GM18499 (cell line): ENCODE measurements around the gene RRAS2.

Experiments
- ATAC-seq: cut with Tn5 transposase; IDR thresholded peaks from one replicate; pipeline ENCODE4 v1.9.1; 2021; ENCODE audit warnings: moderate number of reproducible peaks; ENCODE audit not compliant: insufficient read depth, unreplicated experiment

The RRAS2 gene

DNA sequence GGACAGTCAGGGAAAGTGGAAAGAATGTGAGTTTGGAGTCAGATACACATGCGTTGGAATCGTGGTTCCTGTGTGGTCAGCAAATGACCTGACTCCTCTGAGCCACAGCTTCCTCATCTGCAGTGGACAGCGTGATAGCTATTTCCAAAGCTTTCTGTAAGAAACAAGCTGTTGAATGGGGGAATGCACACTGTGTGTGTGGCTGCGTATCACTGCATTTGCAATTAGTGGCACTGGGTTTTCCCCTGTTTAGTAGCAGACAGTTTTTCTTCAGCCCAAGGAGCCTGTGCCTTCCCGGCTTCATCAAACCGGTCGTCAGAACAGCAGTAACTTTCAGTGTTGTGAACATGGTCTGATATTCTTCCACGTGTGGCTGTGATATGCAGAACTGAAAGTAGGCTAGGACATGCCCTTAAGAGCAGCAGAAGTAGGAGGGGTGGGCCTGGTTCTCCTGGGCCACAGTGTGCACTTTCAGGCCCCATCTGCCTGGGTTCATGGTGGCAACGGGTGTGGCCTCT, 121.5 kb downstream of the RRAS2 start:
- ATAC-seq: peak; percentile 97

DNA sequence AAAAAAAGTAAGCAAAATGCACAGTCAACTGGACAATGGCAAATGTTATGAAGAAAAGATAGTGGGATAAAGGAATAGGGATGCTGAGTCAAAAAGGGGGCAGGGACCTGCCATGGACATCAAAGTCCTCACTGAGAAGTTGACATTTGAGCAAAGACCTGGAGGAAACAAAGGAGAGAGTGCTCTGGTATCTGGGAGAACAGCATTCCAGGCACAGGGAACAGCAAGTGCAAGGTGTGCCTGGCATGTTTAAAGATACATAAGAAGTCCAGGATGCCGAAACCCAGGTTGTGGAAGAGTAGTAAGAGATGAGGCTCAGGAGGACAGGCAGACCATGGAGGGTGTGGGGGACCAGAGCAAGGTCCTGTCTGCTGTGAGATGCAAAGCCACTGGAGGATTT, 123.3 kb downstream of the RRAS2 start:
- ATAC-seq: no peak

DNA sequence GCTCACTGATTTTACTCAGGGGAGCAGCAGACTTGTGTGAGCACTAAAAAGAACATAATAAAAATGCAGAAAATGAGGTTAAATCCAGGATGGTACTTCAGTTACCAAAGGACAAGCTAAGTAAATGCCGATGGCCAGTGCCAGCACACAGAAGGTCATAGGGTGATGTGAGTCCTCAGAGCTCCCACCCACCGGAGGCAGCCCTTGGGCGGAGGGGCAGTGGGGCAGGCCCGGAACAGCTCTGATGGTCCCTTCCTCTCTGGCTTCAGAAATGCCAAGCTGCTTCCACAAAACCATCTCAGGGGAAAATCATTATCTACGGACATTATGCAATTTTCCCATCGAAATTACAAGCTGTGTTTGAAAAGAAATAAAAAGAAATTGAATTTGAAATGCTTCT, 124.5 kb downstream of the RRAS2 start:
- ATAC-seq: no peak

DNA sequence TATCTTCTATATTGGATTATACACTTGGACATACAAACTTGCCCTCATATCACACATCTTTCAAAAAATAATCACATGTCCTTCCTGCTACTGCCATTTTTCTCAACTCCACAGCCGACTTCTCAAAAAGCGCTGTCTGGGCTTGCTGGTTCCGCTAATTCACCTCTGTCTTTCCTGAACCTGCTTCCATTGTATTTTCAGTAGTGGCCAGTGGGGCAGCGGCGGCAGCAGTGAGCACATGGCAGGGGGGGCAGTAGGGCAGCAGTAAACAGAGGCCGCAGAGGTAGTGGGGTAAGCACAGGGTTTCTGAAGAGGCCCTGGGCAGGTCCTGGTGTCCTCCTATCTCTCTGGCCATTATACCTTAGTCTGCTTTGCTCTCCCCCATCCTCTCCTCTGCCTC, 126.3 kb downstream of the RRAS2 start:
- no peak for ATAC-seq

DNA sequence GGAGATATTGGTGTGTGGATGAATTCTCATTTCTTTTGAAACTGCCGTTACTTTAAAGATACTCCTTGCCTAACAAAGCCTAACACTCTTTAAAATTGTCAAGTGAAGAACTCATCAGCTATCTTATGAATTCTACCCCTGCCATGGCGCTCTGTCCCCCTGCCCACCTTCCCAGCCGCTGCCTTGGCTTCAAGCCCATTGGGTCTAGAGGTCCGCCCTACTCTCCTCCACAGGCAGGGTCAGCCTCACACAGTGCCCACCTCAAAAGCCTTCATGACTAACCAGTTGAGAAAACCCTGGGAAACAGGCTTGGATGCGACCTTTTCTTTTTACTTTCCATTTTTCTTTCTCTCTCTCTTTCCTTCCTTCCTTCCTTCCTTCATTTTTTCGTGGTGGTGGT, 128.6 kb downstream of the RRAS2 start:
- no peak for ATAC-seq

DNA sequence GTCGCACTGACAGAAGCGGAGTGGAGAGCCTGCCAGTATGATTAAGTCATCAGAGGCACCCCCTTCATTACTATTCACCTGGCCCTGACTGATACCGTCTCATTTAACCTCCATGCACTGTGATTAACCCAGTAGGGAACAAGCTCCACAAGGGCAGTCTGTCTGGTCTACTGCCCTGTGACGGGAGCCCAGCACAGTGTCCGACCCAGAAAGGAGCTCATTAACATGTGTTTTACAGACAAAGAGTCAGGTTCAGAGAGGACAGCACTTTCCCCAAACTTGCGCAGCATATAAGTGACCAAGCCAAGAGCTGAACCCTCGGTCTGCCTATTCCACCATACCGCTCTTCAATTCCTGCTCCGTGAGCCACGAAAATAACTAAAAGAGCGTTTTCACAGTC, 129.5 kb downstream of the RRAS2 start:
- ATAC-seq: no peak

DNA sequence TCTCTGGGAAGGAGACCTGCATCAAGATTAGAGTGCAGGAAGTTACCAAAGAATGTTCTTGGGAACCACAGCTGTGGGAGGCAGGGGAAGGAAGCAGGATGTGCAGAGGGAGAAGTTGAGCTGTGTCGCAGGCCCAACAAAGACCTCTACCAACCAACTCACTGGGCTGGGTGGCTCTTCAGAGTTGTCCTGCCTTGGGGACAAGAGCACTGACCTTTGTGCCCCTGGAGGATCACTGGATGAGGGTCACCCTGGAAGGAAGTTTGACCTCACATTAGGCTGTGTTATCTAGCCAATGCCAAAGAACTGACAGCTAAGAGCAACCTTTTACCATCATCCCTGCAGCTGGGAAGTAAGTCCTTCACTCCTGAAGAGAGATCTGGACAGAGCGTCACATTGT, 130.6 kb downstream of the RRAS2 start:
- ATAC-seq: no peak
